NCI-H2196 (cell line): ENCODE results near the gene CCL28.
A peak's percentile ranks its signal among the peaks of the same experiment; 100 is the strongest.
"Not testable (repeated sequence)": the region's sequence is repeated elsewhere in the genome, so short reads cannot be mapped to it uniquely, and the experiment has no call there.

Experiments used
- DNase-seq: peaks from one replicate; lab custom pipeline; 2025; ENCODE audit not compliant: unreplicated experiment; lab: John Stamatoyannopoulos, UW

CCL28 gene

GRCh38 chr5:43410414-43410813, 1.8 kb downstream of the CCL28 start:
- no peak for DNase-seq

GRCh38 chr5:43409809-43410271, 2.4 kb downstream of the CCL28 start:
- peak; percentile 84 for DNase-seq

- DNase-seq: not testable (repeated sequence)
Observed at GRCh38 chr5:43402524-43403066, 9.6 kb downstream of the CCL28 start.

- DNase-seq: no peak
Observed at GRCh38 chr5:43401827-43402226, 10.4 kb downstream of the CCL28 start.

- peak; percentile 33 for DNase-seq
Observed at GRCh38 chr5:43400082-43400481, 12.1 kb downstream of the CCL28 start.

GRCh38 chr5:43396762-43397304, 15.4 kb downstream of the CCL28 start:
- DNase-seq: no peak

GRCh38 chr5:43390471-43390870, 21.7 kb downstream of the CCL28 start:
- no peak for DNase-seq

- peak; percentile 90 for DNase-seq
Observed at GRCh38 chr5:43389679-43390329, 22.4 kb downstream of the CCL28 start.

GRCh38 chr5:43386960-43387362, 25.2 kb downstream of the CCL28 start:
- no peak for DNase-seq

GRCh38 chr5:43376496-43377140, 35.6 kb downstream of the CCL28 start:
- no peak for DNase-seq

- DNase-seq: no peak
Observed at GRCh38 chr5:43371821-43372220, 40.4 kb downstream of the CCL28 start.

GRCh38 chr5:43370352-43370751, 41.8 kb downstream of the CCL28 start:
- DNase-seq: no peak

GRCh38 chr5:43369651-43370050, 42.5 kb downstream of the CCL28 start:
- no peak for DNase-seq

- DNase-seq: no peak
Observed at GRCh38 chr5:43367909-43368669, 44.1 kb downstream of the CCL28 start.

- no peak for DNase-seq
Observed at GRCh38 chr5:43367453-43367852, 44.7 kb downstream of the CCL28 start.

- not testable (repeated sequence) for DNase-seq
Observed at GRCh38 chr5:43366680-43367246, 45.4 kb downstream of the CCL28 start.

GRCh38 chr5:43365155-43365554, 47.0 kb downstream of the CCL28 start:
- DNase-seq: not testable (repeated sequence)

GRCh38 chr5:43363445-43364152, 48.6 kb downstream of the CCL28 start:
- no peak for DNase-seq

GRCh38 chr5:43362725-43363435, 49.3 kb downstream of the CCL28 start:
- no peak for DNase-seq

GRCh38 chr5:43358726-43359125, 53.5 kb downstream of the CCL28 start:
- no peak for DNase-seq
